HK-2 (cell line): ENCODE measurements around the gene SH2B2.
"Not testable (repeated sequence)": the region's sequence is repeated elsewhere in the genome, so short reads cannot be mapped to it uniquely, and the experiment has no call there.

Experiments
- DNase-seq: peaks from one replicate; pipeline ENCODE4 v3.0.0-alpha.2; 2018; ENCODE audit not compliant: unreplicated experiment

Gene SH2B2

DNA sequence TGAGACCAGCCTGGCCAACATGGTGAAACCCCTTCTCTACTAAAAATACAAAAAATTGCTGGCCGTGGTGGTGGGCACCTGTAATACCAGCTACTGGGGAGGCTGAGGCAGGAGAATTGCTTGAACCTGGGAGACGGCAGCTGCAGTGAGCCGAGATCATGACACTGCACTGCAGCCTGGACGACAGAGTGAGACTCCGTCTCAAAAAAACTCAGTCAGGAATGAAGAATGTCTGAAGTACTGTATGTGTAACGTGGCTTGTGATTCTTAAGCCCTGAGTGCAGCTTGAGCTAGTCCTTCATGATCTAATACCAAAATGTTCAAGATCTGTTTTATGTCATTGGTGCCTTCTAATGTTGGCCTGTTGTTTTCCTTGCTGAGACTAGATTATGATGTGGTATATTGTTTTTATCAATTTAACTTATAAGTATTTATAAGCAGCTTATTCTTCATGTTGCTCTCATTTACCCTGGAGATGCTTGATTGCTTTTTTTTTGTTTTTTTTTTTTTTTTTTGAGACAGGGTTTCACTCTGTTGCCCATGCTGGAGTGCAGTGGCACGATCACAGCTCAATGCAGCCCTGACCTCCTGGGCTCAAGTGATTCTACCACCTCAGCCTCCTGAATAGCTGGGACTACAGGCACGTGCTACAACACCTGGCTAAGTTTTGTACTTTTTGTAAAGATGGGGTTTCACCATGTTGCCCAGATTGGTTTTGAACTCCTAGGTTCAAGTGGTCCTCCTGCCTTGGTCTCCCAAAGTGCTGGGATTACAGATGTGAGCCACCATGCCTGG is 44.2 kb downstream of the SH2B2 start:
- DNase-seq, result not testable (repeated sequence)

DNA sequence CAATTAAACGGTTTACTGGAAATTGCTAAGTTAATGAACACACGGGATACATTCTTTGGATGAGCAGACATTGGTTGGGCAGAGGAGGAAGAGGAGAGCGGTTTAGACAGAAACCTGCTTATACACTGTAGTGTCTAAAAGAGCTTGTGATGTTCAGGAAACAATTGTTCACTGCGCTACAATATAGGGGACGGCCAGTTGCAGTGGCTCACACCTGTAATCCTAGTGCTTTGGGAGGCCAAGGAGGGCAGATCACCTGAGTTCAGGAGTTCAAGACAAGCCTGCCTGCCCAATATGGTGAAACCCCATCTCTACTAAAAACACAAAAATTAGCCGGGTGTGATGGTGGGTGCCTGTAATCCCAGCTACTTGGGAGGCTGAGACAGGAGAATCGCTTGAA is 48.9 kb downstream of the SH2B2 start:
- not testable (repeated sequence) for DNase-seq

DNA sequence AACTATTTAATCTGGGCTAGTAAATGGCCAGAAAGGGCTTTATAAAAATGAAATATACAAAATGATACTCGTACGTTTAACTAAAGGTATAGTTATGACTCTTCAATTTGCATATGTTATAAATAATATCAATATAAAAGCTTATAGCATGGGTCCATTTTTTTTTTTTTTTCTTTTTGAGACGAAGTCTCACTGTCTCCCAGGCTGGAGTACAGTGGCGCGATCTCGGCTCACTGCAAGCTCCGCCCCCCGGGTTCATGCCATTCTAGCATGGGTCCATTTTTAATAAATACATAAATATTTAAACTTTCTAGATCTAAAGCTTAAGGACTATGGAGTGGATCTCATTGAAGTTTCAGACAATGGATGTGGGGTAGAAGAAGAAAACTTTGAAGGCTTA is 50.3 kb downstream of the SH2B2 start:
- not testable (repeated sequence) for DNase-seq

DNA sequence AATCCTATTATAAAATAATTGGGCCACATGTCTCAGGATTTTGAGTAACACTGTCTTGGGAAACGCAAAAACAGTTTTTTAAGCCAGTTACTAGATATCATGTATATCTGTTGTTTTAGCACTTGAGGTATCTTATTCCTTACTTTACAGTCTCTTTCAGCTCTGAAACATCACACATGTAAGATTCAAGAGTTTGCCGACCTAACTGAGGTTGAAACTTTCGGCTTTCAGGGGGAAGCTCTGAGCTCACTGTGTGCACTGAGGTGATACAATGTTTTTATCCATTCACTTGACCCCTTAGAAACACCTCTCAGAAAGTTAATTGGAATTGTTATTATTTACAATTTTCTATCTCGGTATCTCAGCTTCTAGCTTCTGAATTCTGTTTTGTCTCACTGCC is 50.8 kb downstream of the SH2B2 start:
- not testable (repeated sequence) for DNase-seq

DNA sequence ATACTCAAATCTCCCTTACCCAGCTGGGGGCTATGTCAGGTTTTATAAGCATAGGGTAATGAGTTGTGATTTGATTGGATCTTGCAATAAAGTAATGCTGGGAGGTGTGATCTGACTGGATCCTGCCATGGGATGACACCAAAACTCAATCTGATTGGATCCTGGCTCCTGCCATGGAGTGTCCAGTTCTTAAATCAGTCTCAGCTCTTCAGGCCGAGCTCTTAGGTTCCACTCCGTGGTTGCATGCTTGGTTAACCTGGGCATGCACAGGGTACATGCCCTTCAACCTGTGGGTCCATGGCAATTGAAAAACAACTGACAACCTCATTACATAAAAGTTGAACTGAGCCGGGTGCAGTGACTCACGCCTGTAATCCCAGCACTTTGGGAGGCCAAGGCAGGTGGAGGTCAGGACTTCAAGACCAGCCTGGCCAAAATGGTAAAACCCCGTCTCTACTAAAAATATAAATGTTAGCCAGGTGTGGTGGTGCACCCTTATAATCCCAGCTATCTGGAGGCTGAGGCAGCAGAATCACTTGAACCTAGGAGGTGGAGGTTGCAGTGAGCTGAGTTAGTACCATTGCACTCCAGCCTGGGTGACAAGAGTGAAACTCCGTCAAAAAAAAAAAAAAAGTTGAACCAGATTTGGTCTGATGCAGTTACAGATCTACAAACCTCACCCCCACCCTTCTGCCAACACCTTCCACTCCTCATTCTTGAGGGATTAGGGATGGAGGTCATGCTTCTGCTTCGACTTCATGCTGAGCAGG is 54.1 kb downstream of the SH2B2 start:
- peak; percentile 49 for DNase-seq

DNA sequence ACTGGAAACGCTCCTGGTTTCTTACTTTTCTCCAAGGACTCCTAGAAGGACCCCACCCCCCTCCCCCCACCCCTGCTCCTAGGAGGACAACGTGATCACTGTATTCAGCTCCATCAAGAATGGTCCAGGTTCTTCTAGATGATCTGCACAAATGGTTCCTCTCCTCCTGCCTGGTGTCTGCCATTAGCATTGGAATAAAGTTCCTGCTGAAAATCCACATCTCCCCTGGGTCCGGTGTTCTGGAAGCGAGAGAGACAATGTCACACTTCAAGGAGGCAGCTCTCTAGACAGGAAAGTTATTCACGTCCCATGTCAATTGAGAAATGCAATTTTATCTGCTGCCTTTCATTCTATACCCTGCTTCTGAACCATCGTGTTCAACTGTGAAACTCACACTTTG is 60.3 kb downstream of the SH2B2 start:
- not testable (repeated sequence) for DNase-seq

DNA sequence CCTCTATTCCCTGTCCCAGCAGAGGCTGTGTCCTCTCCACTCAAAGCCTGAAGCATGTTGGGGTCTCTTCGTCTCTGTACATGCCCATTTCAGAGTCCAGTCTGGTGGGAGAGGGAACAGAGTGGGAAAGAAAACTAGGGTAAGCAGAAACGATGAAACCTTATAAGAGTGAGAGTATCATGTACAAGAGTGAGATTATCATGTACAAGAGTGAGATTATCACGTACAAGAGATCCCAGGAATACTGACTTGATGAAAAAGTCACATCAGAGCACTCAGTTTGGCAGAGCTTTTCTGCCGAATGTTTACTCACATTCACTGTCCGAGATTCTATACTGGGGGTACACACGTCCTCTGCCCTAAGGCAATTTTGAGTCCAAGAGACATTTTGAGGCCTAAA is 69.7 kb downstream of the SH2B2 start, which contains the start of gene SPDYE6:
TSS of gene SPDYE6 (minus strand) at position 101 of the 400 bp plus-strand sequence. CDS start 421 bp downstream, outside the sequence.
- not testable (repeated sequence) for DNase-seq

DNA sequence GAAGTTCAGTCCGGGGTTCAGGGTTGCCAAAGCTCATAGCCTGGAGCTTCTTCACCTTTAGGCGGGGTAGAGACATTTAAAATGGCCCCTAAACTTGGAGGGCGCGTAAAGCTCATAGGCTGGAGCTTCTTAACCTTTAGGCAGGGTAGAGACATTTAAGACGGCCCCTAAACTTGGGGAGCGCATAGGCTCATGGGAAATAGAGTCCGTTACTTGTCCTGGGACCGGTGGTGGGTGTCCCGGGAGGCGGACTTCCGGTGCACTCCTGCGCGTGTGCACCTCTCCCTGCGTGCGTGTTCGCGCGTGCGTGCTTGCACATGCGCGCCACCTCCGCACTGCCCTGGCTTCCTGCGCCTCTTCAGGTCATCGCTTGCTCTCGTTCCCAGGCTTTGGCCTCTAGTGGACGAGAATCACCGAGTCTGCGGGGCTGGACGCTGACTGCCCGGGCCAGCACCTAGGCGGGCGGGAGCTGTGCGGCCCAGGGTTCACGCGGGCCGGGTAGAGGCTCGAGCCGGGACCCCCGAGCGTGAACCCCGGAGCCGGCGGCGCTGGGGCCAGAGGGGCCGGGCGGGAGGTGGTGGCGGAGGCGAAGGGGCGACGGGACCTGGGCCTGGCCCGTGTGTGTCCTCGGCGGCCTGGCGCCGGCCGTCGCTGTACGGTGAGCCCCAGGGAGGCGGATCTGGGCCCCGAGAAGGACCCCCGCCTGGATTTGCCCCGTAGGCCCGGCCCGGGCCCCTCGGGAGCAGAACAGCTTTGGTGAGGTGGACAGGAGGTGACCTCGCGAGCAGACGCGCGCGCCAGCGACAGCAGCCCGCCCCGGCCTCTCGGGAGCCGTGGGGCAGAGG is 77.1 kb downstream of the SH2B2 start:
- peak; percentile 97 for DNase-seq

DNA sequence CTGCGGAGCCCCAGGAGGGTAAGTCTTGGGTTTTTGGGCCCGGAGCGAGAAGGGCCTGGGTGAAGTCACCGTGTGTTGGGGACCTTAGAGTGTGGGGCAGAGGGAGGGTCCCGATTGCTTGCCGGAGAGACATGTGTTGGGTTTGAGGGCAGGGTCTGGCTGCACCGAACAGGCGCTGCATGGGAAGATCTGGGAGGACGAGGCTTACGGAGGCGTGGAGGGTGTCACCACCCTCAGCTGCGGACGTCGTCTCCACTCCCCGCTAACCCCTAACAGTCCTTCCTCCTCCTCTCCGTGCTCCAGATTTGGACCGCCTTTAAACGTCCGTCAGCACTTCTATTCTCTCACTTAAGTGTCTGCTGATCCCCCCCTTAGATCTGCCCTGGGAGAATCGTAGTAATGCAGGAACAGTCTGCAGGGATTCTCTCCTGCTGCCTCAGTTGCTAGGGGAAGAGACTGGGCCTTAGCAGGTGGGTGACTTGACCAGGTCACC is 77.8 kb downstream of the SH2B2 start:
- DNase-seq, result not testable (repeated sequence)

DNA sequence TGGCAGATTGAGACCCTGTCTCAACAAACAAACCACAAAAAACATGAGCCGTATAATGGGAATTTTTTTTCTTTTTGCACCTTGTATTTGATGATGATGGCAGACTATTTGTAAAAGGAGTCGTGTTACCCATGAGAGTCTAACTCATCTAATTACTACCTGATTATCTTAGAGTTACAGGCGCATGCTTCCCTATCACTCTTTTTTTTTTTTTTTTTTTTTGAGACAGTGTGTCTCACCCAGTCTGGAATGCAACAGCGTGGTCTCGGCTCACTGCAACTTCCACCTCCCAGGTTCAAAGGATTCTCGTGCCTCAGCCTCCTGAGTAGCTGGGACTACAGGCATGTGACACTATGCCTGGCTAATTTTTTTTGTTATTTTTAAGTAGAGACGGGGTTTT is 78.7 kb downstream of the SH2B2 start:
- not testable (repeated sequence) for DNase-seq

DNA sequence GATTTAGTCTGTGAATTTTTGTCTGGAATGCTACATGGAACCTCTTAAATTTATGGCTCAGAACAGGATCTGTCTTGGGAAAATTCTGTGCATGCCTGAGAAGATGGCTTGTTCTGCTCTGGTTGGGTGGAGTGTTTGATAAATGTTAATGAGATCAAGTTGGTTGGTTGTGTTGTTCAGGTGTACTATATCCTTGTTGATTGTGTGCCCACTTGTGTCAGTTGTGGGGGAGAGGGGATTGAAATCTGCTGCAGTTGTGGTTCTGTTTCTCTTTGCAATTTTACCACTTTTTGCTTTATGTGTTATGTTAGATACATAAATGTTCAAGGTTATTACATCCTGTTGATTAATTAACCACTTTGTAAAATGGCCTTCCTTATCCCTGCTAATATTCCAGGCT is 83.4 kb downstream of the SH2B2 start:
- DNase-seq, result not testable (repeated sequence)
